C4-2B (cell line): ENCODE measurements around the gene OLFML3.

ENCODE experiments used
- H3K27ac ChIP-seq: fragments of 450-650 bp; 2 replicates; pipeline ENCODE4 v1.5.1; 2017
- CTCF ChIP-seq: fragments of 450-650 bp; conservative IDR thresholded peaks from 2 replicates; pipeline ENCODE4 v1.5.1; 2017; ENCODE audit warnings: mild to moderate bottlenecking
- ZFX ChIP-seq: fragments of 450-650 bp; IDR thresholded peaks from 2 replicates; pipeline ENCODE4 v1.6.1; 2017

OLFML3 gene

GRCh38 chr1:113975211-113975895, 3.9 kb upstream of the OLFML3 start:
- H3K27ac ChIP-seq: no peak overlapping the region
- TF ChIP-seq CTCF (no peak), ZFX (no peak)

- no peak overlapping the region for H3K27ac ChIP-seq
- TF ChIP-seq ZFX: no peak
- TF ChIP-seq CTCF: peak; percentile 45
Observed at GRCh38 chr1:113976609-113977278, 2.5 kb upstream of the OLFML3 start.

GRCh38 chr1:113977906-113978305, 1.4 kb upstream of the OLFML3 start:
- no peak overlapping the region for H3K27ac ChIP-seq

GRCh38 chr1:113980110-113980509, 836 bp downstream of the OLFML3 start:
- TF ChIP-seq CTCF (no peak), ZFX (no peak)
- no peak overlapping the region for H3K27ac ChIP-seq

More at GRCh38 chr1:113977906-113978305, 1.4 kb upstream of the OLFML3 start:
- TF ChIP-seq ZFX (no peak), CTCF (no peak)

- no peak overlapping the region for H3K27ac ChIP-seq
- TF ChIP-seq CTCF (no peak), ZFX (no peak)
Observed at GRCh38 chr1:113981962-113982931, 3.0 kb downstream of the OLFML3 start.

GRCh38 chr1:113982949-113983348, 3.7 kb downstream of the OLFML3 start:
- TF ChIP-seq CTCF (no peak), ZFX (no peak)
- H3K27ac ChIP-seq: no peak overlapping the region
